ENCODE results near the gene YEATS2.
"Not testable (repeated sequence)": the region's sequence is repeated elsewhere in the genome, so short reads cannot be mapped to it uniquely, and the experiment has no call there.

YEATS2 gene

GRCh38 chr3:183718012-183718411 lies 20.4 kb downstream of the YEATS2 start:
- no peak for DNase-seq

- DNase-seq = no peak
Measured at GRCh38 chr3:183725387-183725786, 27.8 kb downstream of the YEATS2 start.

- DNase-seq = no peak
Measured at GRCh38 chr3:183728204-183728603, 30.6 kb downstream of the YEATS2 start.

- DNase-seq = no peak
Measured at GRCh38 chr3:183730361-183730760, 32.8 kb downstream of the YEATS2 start.

- no peak for DNase-seq
Measured at GRCh38 chr3:183731611-183732010, 34.0 kb downstream of the YEATS2 start.

- DNase-seq = no peak
Measured at GRCh38 chr3:183733553-183733952, 36.0 kb downstream of the YEATS2 start.

GRCh38 chr3:183734750-183735494 lies 37.3 kb downstream of the YEATS2 start:
- DNase-seq = no peak

- no peak for DNase-seq
Measured at GRCh38 chr3:183737116-183737515, 39.5 kb downstream of the YEATS2 start.

GRCh38 chr3:183740154-183740553 lies 42.6 kb downstream of the YEATS2 start:
- DNase-seq = not testable (repeated sequence)

- no peak for DNase-seq
Measured at GRCh38 chr3:183743231-183743630, 45.6 kb downstream of the YEATS2 start.

- no peak for DNase-seq
Measured at GRCh38 chr3:183745300-183746098, 47.9 kb downstream of the YEATS2 start.

- DNase-seq = no peak
Measured at GRCh38 chr3:183754052-183754451, 56.5 kb downstream of the YEATS2 start.

GRCh38 chr3:183762304-183762703 lies 64.7 kb downstream of the YEATS2 start:
- DNase-seq = no peak

GRCh38 chr3:183764847-183765731 lies 67.5 kb downstream of the YEATS2 start:
- DNase-seq = no peak

GRCh38 chr3:183766107-183766506 lies 68.5 kb downstream of the YEATS2 start:
- DNase-seq = no peak

- DNase-seq = peak; percentile 66
Measured at GRCh38 chr3:183766745-183767606, 69.4 kb downstream of the YEATS2 start.

GRCh38 chr3:183768114-183768513 lies 70.5 kb downstream of the YEATS2 start:
- DNase-seq = no peak

- DNase-seq = no peak
Measured at GRCh38 chr3:183769453-183769852, 71.9 kb downstream of the YEATS2 start.

- DNase-seq = no peak
Measured at GRCh38 chr3:183774631-183775030, 77.0 kb downstream of the YEATS2 start.

GRCh38 chr3:183775781-183776180 lies 78.2 kb downstream of the YEATS2 start:
- DNase-seq = no peak

GRCh38 chr3:183776451-183776850 lies 78.9 kb downstream of the YEATS2 start:
- DNase-seq = not testable (repeated sequence)

- no peak for DNase-seq
Measured at GRCh38 chr3:183777016-183777618, 79.5 kb downstream of the YEATS2 start.

Data from effector CD4-positive, alpha-beta T cell (primary cell).